Sigmoid colon (tissue), 4 donors: ENCODE results near the gene GRID2.

ENCODE experiments used
- CTCF ChIP-seq, 4 experiments: fragments of 450-650 bp in 3 of 4; fragments of 200-600 bp in 1 of 4; IDR thresholded peaks; one replicate each; pipeline ENCODE4 v1.5.1; 2016 to 2019; ENCODE audit warnings: antibody characterized with exemption in 4 of 4, mild to moderate bottlenecking in 3 of 4, moderate library complexity in 2 of 4
- EP300 ChIP-seq, 4 donors: sonication (generic); formaldehyde crosslinking; IDR thresholded peaks; one replicate each; pipeline ENCODE4 v1.6.1; 2017; ENCODE audit warnings: antibody characterized with exemption in 4 of 4
- POLR2A ChIP-seq, 2 donors: fragments of 450-650 bp; IDR thresholded peaks; one replicate each; pipeline ENCODE4 v1.6.1; 2016; ENCODE audit warnings: antibody characterized with exemption in 2 of 2, mild to moderate bottlenecking in 2 of 2, moderate library complexity in 2 of 2
- POLR2AphosphoS5 ChIP-seq, 4 donors: sonication (generic); formaldehyde crosslinking; IDR thresholded peaks; one replicate each; pipeline ENCODE4 v1.6.1; 2017; ENCODE audit warnings: antibody characterized with exemption in 4 of 4

GRCh38 chr4:93540562-93540961 is 1236.8 kb downstream of the GRID2 start:
- TF ChIP-seq POLR2A (IDR thresholded peaks at IDR 0.05) (no peak), CTCF (IDR thresholded peaks at IDR 0.05) (no peak), POLR2AphosphoS5 (IDR thresholded peaks at IDR 0.05) (no peak), EP300 (IDR thresholded peaks at IDR 0.05) (no peak)
